ENCODE measurements around the gene ARL17B.
"Not testable (repeated sequence)": the region's sequence is repeated elsewhere in the genome, so short reads cannot be mapped to it uniquely, and the experiment has no call there.

The ARL17B gene

DNA sequence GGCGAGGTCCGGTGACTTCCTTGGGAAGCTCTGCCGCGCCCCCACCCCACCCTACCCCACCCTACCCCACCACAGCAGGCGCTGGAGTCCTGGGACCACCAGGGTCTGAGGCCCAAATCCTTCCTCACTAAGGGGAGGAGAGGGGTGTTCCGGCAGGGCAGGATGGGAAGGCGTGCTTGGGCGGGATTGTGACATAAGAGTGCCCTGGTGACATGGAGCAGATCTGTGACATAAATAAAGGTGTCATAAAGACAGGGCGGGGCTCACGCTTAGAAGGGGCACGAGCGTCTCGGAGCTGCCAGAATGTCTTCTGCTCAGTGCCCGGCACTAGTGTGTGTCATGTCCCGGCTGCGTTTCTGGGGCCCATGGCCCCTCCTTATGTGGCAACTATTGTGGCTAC lies 66.7 kb downstream of the ARL17B start, which contains the start of gene LRRC37A:
LRRC37A (plus strand) TSS at position 301 of the 400 bp plus-strand sequence; CDS start at position 304, 3 bp downstream.
- DNase-seq (ENCODE audit: low read depth); H3K4me3 ChIP-seq (ENCODE audit: low read depth, low read length): not testable (repeated sequence)

DNA sequence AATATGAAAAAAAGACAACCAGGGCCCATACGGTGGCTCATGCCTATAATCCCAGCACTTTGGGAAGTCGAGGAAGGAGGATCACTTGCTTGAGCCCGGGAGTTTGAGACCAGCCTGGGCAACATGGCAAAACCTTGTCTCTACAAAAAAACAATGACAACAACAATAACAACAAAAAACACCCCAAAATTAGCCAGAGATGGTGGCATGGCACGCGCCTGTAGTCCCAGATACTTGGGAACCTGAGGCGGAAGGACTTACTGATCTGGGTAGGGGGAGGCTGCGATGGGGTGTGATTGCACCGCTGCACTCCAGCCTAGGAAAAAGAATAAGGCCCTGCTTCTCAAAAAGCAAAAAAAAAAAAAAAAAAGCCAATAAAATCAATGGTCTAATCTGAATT lies 69.9 kb downstream of the ARL17B start:
- DNase-seq (ENCODE audit: low read depth); H3K4me3 ChIP-seq (ENCODE audit: low read depth, low read length): not testable (repeated sequence)

GRCh38 chr17:46290906-46291546 lies 70.5 kb downstream of the ARL17B start:
- DNase-seq (ENCODE audit: low read depth); H3K4me3 ChIP-seq (ENCODE audit: low read depth, low read length): not testable (repeated sequence)

GRCh38 chr17:46287587-46287986 lies 74.0 kb downstream of the ARL17B start:
- not testable (repeated sequence) for H3K4me3 ChIP-seq (ENCODE audit: low read depth, low read length); DNase-seq (ENCODE audit: low read depth)

GRCh38 chr17:46286764-46287221 lies 74.8 kb downstream of the ARL17B start:
- not testable (repeated sequence) for H3K4me3 ChIP-seq (ENCODE audit: low read depth, low read length); DNase-seq (ENCODE audit: low read depth)
- TF ChIP-seq, protein P1, sequence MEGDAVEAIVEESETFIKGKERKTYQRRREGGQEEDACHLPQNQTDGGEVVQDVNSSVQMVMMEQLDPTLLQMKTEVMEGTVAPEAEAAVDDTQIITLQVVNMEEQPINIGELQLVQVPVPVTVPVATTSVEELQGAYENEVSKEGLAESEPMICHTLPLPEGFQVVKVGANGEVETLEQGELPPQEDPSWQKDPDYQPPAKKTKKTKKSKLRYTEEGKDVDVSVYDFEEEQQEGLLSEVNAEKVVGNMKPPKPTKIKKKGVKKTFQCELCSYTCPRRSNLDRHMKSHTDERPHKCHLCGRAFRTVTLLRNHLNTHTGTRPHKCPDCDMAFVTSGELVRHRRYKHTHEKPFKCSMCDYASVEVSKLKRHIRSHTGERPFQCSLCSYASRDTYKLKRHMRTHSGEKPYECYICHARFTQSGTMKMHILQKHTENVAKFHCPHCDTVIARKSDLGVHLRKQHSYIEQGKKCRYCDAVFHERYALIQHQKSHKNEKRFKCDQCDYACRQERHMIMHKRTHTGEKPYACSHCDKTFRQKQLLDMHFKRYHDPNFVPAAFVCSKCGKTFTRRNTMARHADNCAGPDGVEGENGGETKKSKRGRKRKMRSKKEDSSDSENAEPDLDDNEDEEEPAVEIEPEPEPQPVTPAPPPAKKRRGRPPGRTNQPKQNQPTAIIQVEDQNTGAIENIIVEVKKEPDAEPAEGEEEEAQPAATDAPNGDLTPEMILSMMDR (IDR thresholded peaks at IDR 0.05; ENCODE audit: control insufficient read depth, extremely low read depth, insufficient read depth): peak; percentile 96

- DNase-seq (ENCODE audit: low read depth); H3K4me3 ChIP-seq (ENCODE audit: low read depth, low read length): not testable (repeated sequence)
These were observed 76.1 kb downstream of the ARL17B start for GRCh38 chr17:46285500-46285899.

DNA sequence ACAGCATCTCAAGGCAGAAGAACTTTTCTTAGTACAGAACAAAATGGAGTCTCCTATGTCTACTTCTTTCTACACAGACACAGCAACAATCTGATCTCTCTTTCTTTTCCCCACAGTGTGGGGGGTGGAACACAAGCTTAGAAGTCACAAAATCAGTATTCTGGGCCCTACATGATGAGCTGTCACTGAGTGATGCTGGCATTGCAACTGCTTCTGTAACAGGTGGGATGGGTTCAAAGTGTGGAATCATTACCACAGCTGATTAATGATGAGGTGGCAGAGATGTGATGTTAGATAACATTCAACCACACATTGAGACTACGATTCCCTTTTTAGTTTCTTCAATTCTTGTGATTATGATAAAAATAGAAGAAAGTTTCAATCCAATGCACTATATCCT lies 77.1 kb downstream of the ARL17B start:
- not testable (repeated sequence) for H3K4me3 ChIP-seq (ENCODE audit: low read depth, low read length); DNase-seq (ENCODE audit: low read depth)

DNA sequence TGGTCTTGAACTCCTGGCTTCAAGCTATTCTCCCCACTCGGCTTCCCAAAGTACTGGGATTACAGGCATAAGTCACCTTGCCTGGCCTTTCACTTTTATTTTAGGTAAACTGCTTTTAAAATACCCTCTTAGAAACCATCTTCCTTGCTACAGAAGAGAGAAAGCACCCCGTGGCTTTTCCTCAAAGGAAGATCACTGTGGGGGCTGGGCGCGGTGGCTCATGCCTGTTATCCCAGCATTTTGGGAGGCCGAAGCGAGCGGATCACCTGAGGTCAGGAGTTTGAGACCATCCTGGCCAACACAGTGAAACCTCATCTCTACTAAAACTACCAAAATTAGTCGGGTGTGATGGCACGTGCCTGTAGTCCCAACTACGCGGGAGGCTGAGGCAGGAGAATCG lies 78.9 kb downstream of the ARL17B start:
- not testable (repeated sequence) for H3K4me3 ChIP-seq (ENCODE audit: low read depth, low read length); DNase-seq (ENCODE audit: low read depth)

- DNase-seq (ENCODE audit: low read depth); H3K4me3 ChIP-seq (ENCODE audit: low read depth, low read length): not testable (repeated sequence)
These were observed 80.2 kb downstream of the ARL17B start for GRCh38 chr17:46281336-46281735.

GRCh38 chr17:46276728-46277479 lies 84.7 kb downstream of the ARL17B start:
- not testable (repeated sequence) for DNase-seq (ENCODE audit: low read depth); H3K4me3 ChIP-seq (ENCODE audit: low read depth, low read length)

GRCh38 chr17:46274238-46274637 lies 87.3 kb downstream of the ARL17B start:
- no peak for DNase-seq (ENCODE audit: low read depth)
- TF ChIP-seq, protein P1 (IDR thresholded peaks at IDR 0.05; ENCODE audit: control insufficient read depth, extremely low read depth, insufficient read depth): no peak
- no peak overlapping the region for H3K4me3 ChIP-seq (ENCODE audit: low read depth, low read length)

DNA sequence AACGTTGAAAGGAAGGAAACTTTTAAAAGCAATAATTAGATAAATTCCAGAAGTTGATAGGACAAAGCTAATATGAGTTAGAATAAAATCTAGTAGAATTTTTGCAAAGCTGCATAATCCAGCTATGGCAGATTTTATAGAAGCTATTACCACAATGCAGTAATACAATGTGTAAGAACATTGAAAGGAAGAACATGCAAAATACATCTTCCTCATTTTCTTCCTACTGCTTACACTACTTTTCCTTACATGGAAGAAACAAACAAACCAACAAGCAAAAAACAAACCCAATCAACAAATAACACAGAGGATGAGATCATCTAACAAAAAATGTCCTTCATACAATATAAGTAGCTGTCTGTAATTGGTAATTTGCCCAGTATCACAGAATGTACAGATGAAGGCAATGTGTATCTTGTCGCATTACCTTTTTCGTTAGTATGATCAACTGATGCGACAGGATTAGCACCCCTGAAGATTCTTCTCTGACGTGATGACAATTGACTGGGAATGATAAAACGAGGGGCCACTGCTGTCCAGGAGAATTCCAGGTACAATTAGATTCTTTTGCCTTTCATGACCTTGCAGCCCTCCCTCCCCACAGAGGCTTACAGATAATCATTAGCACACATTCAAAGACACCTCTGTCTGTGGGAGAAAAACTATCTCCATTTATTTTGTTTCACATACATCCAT lies 87.9 kb downstream of the ARL17B start:
- TF ChIP-seq, protein P1 (IDR thresholded peaks at IDR 0.05; ENCODE audit: control insufficient read depth, extremely low read depth, insufficient read depth): no peak
- no peak for DNase-seq (ENCODE audit: low read depth)
- H3K4me3 ChIP-seq (ENCODE audit: low read depth, low read length): no peak overlapping the region

Measured in LNCaP clone FGC (cell line).